GM21619 (cell line): ENCODE measurements around the gene KCTD17.

ENCODE experiments used
- ATAC-seq: cut with Tn5 transposase; IDR thresholded peaks from one replicate; pipeline ENCODE4 v1.9.1; 2021; ENCODE audit not compliant: unreplicated experiment

Gene KCTD17

GRCh38 chr22:37039466-37039865 lies 12.1 kb upstream of the KCTD17 start:
- no peak for ATAC-seq

GRCh38 chr22:37043209-37043827 lies 8.2 kb upstream of the KCTD17 start:
- ATAC-seq, result no peak

DNA sequence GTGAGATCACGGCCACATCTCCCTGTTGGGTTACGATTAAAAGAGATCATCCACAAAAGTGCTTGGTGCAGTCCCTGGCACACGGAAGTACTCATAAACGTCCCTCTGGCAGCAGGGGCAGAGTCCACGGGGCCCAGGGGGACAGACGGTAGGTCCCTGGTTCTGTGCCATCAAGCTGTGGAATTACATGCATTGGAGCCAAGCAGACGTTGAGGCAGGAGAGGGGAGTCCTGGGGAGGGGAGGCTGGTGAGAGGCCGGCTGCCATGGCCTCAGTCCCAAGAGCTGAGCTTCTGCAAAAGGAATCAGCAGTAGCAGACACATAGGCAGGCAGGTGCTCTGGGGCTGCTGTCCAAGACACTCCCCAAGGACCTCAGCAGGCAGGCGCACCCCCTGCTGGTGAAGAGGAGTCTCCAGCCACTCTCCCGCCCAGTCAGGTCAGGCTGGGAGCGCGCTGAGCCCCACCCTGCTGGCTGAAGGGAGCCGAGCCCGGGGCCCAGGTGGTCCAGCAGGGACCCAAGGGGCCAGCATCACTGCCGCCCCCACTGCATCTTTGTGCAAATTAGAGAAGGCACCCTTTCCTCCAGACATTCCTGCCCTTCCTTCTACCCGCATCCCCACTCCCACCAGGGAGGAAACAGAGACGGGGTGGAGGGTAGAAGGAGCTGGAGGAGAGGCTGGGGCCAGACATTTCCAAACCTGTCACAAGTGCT lies 7.6 kb upstream of the KCTD17 start:
- ATAC-seq, result no peak

DNA sequence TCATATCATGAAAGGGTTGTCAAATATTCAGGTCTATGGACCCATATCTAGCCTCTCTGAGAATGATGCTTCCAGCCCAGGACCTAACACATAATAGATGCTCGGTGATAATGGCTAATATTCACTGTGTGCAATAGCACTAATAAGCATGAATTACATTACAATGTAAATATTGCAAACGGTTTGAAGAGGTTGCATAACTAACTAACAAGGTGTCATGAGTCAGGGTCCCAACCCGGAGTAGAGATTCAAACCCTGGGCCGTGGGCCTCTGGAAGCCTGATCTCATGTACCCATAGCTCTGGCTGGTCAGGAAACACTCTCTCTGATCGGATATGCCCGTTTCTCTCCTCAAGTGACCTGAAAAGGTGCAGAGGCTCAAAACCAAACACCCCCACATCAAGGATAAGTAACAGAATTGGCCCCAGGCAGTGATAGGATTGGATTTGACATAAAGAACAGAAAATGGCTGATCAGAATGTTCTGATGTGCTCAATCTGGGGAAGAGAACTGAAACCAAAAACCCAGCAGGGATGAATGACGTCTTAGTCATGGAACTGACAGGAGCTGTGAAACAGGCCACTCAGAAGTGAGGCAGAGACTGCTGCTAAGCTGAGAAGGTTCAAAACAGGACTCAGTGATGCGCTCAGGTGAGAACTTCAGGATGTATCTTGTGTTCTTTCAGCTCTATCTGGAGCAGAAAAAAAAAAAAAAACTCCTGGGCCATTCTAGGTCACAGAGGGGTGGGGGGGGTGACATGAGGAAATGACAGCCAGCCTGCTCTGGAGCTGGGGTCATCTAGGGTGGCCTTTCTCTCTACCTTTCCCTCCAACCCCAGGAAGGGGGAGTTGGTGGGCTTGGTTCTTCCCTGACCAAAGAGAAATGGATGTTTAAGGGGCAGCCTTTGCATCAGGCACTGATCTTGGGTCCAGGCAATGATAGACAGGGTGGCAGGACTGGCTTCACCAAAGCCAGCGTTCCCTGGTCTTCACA lies 6.6 kb upstream of the KCTD17 start:
- no peak for ATAC-seq

- ATAC-seq, result no peak
Measured at GRCh38 chr22:37045958-37046357, 5.6 kb upstream of the KCTD17 start.

GRCh38 chr22:37046589-37046988 lies 5.0 kb upstream of the KCTD17 start:
- no peak for ATAC-seq

GRCh38 chr22:37047006-37047405 lies 4.5 kb upstream of the KCTD17 start:
- ATAC-seq, result no peak

GRCh38 chr22:37048133-37048532 lies 3.4 kb upstream of the KCTD17 start:
- no peak for ATAC-seq

DNA sequence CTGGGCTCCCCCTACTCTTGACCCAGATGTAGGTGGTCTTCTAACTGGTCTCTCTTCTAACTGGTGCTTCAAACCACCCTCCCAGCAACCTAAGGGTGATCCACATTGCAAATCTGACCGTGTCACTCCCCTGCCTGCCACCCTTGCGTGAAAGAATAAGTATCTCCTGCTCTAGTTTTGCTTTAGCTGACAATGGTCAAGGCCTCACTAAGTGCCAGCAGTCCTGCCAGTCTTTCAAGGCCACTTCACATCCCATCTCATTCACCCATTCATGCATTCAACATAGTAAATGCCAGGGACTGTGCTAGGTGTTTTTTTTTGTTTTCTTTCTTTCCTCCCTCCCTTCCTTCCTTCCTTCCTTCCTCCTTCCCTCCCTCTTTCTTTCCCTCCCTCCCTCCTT lies 2.3 kb upstream of the KCTD17 start:
- no peak for ATAC-seq

GRCh38 chr22:37050913-37051312 lies 629 bp upstream of the KCTD17 start:
- no peak for ATAC-seq

- no peak for ATAC-seq
Measured at GRCh38 chr22:37052386-37053309, 1.1 kb downstream of the KCTD17 start.

GRCh38 chr22:37053310-37054055 lies 1.9 kb downstream of the KCTD17 start:
- ATAC-seq, result no peak

DNA sequence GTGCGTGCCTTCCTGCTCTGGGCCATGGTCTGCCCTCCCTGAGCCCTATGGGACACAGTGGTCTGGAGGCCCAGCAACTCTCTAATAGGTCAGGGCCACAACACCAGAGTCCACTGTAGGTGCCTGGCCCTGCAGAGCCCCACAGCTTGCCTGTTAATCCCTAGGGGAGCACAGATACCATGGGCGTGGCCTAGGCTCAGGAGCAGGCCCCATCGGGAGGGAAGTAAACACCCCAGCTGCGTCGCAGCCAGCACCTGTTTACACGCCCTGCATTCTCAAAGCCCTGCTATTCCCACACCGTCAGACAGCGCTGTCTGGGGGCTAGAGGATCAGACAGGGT lies 2.5 kb downstream of the KCTD17 start:
- ATAC-seq, result no peak

GRCh38 chr22:37054600-37055365 lies 3.2 kb downstream of the KCTD17 start:
- ATAC-seq, result no peak

DNA sequence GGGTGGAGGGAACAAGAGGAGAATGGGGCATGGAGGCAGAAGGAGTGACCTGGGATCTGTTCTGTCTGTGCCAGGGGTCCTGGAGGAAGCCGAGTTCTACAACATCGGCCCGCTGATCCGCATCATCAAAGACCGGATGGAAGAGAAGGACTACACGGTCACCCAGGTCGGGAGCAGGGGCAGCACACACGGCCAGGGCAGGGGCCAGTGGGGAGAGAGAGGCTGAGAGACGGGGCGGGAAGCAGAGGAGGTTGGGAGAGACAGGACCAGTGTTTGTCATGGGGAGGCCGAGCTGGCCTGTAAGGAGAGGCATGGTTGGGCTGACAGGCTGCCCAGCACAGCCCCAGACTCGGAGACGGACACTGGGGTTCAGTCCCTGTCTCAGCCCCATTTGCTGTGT lies 4.7 kb downstream of the KCTD17 start:
- ATAC-seq, result no peak

- no peak for ATAC-seq
Measured at GRCh38 chr22:37057226-37057625, 5.7 kb downstream of the KCTD17 start.

DNA sequence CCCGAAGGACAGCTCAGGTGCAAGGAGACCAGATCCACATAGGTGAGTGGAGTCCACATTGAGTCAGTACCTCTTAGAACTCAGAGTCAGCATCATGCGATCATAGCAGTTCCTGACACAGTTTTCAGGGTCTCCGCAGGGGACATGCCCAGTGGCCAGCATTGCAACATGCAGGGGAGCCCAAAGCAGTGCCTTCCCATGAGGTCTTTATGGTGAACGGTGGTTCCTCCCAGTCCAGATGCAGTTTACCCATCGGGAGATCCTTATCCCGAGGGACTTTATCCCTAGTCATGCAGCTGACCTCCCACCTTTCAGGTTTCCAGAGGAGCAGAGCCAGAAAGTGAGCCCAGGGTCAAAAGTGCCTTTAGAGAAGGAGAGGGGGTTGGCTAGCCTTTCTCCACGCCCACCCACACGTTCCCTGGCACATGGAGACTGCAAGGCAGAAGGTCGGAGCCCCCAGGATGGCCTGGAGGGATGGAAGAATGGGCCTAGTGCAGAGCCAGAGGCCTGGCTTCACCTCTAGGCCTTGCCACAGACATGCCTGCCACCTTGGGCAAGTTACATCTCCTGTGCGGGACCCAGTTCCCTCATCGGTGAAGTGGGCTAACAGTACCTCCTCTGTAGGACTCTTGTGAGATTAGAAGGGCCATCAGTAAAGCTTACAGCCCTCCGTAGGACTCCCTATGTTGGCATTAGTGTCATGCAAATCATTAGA lies 6.4 kb downstream of the KCTD17 start:
- no peak for ATAC-seq

GRCh38 chr22:37058917-37059701 lies 7.6 kb downstream of the KCTD17 start:
- ATAC-seq, result no peak
